ENCODE measurements around the gene ITGA8.

GRCh38 chr10:15579605-15580004 is 140.1 kb downstream of the ITGA8 start:
- TF ChIP-seq ZNF274 (IDR thresholded peaks at IDR 0.05; ENCODE audit: low read depth, low read length) (no peak), YY1 (IDR thresholded peaks at IDR 0.05; ENCODE audit: insufficient read depth, insufficient read length) (no peak), SUZ12 (IDR thresholded peaks at IDR 0.05; ENCODE audit: extremely low read depth, insufficient read depth, insufficient read length) (no peak)

Measured in NT2/D1 (cell line).